GM18517 (cell line): Measurements from ENCODE around the gene KIRREL3.

Experiments used
- ATAC-seq: cut with Tn5 transposase; IDR thresholded peaks from one replicate; pipeline ENCODE4 v1.9.1; 2021; ENCODE audit warnings: mild to moderate bottlenecking, moderate library complexity; ENCODE audit not compliant: unreplicated experiment

The KIRREL3 gene

GRCh38 chr11:126591966-126592489 lies 408.5 kb downstream of the KIRREL3 start:
- ATAC-seq = no peak

- no peak for ATAC-seq
These were observed 411.1 kb downstream of the KIRREL3 start for GRCh38 chr11:126589492-126589803.

- no peak for ATAC-seq
These were observed 411.7 kb downstream of the KIRREL3 start for GRCh38 chr11:126588630-126589491.

- no peak for ATAC-seq
These were observed 413.0 kb downstream of the KIRREL3 start for GRCh38 chr11:126587541-126587940.

- ATAC-seq = no peak
These were observed 414.6 kb downstream of the KIRREL3 start for GRCh38 chr11:126585774-126586491.

- ATAC-seq = no peak
These were observed 415.2 kb downstream of the KIRREL3 start for GRCh38 chr11:126585388-126585773.

- ATAC-seq = no peak
These were observed 416.8 kb downstream of the KIRREL3 start for GRCh38 chr11:126583594-126584427.

- ATAC-seq = no peak
These were observed 417.5 kb downstream of the KIRREL3 start for GRCh38 chr11:126583101-126583500.

- ATAC-seq = no peak
These were observed 418.5 kb downstream of the KIRREL3 start for GRCh38 chr11:126581871-126582648.

GRCh38 chr11:126578426-126578825 lies 422.1 kb downstream of the KIRREL3 start:
- no peak for ATAC-seq

- ATAC-seq = no peak
These were observed 422.5 kb downstream of the KIRREL3 start for GRCh38 chr11:126578021-126578420.

GRCh38 chr11:126575849-126576248 lies 424.7 kb downstream of the KIRREL3 start:
- ATAC-seq = no peak

- ATAC-seq = no peak
These were observed 427.1 kb downstream of the KIRREL3 start for GRCh38 chr11:126573325-126573978.

- ATAC-seq = no peak
These were observed 430.1 kb downstream of the KIRREL3 start for GRCh38 chr11:126570489-126570888.

GRCh38 chr11:126567419-126567818 lies 433.2 kb downstream of the KIRREL3 start:
- ATAC-seq = no peak

GRCh38 chr11:126564566-126564965 lies 436.0 kb downstream of the KIRREL3 start:
- no peak for ATAC-seq

- ATAC-seq = no peak
These were observed 439.2 kb downstream of the KIRREL3 start for GRCh38 chr11:126561327-126561893.

- ATAC-seq = no peak
These were observed 440.3 kb downstream of the KIRREL3 start for GRCh38 chr11:126560221-126560620.
